Kidney tubule cell (primary cell): ENCODE results near the gene SLC1A7.

Source experiments
- DNase-seq: peaks from one replicate; pipeline ENCODE4 v3.0.0-alpha.2; 2018; ENCODE audit warnings: low spot score

Gene SLC1A7

GRCh38 chr1:53061123-53061858, 81.1 kb downstream of the SLC1A7 start:
- no peak for DNase-seq

DNA sequence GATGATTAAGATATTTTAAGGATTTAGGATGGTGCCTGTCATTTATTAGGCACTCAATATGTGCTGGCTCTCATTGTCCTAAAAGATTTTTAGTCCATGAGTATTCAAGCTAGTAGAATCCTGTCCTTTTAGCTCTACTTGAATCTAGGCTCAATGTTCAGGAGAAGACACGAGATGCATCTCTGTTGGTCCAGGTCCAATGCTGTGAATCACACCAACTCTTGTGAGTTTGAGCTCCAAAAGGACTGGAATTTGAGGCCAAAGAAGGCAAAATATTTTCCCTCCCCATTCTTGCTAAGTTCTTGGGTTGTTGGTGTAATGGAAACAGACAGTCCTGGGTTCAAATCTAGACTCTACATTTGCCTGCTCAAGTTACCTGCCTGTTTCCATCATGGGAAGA, 81.9 kb downstream of the SLC1A7 start:
- DNase-seq = no peak

DNA sequence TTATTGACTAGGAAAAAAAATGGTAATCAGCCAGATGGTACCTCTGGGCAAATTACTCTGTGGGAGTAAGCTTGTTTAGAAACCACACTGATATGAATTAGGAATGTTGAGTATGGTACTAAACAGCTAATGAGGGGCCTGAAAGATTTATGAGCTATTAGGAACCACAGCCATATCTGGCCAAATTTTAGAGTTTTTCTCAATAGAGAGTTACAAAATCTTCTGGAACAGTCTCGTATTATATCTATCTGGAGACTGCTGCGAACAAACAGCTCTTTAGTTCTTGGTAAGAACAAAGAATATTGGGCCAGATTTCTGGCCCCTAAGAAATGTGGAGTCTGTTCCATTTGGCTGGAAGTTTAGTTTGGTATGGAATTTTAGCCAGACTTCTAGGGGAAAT, 85.3 kb downstream of the SLC1A7 start:
- no peak for DNase-seq

- no peak for DNase-seq
These were observed 90.8 kb downstream of the SLC1A7 start for GRCh38 chr1:53051676-53052075.

DNA sequence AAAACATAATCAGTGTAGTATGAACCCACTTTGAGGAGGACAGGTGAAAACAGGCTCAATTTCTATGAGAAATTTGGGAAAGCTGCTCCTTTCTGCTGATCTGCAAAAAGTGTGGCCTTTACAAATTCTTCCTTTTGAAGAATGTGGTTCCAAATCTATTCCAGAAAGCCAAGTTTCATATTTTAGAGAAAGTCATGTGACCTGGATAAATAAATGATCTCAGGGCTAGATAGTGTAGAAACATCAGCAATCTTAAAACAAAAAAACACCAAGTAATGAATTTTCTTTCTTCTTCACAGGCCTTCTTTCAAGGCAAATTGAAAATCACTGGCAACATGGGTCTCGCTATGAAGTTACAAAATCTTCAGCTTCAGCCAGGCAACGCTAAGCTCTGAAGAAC, 92.1 kb downstream of the SLC1A7 start:
- DNase-seq = no peak

DNA sequence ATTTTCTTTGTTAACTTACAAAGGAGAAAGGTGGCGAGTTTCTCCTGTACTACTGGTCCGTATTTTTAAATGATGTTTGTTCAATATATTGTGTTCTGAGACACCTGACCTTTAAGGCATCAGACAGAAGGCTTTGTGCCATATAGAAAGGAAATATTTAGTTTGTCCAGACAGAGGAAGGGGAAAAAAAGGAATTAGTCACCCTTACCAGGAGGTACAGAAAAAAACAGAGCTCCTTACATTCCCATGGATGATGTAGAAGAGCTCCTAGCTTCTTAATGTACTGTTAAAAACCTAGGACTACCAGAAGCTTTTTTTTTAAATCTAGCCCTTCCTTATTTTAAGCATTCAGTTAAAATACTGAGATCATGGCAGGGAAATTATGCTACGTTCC, 92.9 kb downstream of the SLC1A7 start:
- DNase-seq = no peak

DNA sequence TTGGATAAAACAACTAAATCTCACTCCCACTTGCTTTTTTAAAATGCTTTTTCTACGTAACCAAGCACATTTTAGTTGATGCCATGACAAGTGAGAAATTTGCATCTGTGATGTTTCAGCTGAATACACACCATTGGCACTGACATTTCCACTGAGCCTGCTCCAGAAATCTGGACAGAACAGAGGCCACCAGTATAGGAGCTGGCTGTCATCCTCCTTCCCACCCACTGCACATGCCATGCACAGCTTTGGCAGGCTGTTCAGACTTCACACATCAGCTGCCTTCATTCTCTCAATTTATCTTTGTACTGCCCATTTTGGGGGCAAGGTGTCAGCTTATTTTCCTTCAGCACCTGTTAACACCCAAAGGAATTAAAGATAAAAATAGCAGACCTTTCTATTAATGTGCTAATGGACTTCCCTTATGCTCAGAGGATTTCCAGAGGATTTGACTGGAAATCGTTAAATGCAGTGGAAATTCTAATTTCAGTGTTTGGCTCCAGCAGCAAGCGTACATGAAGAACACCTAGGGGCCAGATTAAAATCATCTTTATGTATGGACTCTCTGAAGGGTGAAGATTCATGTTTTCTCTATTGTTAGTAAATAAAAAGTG, 93.4 kb downstream of the SLC1A7 start:
- DNase-seq = no peak

DNA sequence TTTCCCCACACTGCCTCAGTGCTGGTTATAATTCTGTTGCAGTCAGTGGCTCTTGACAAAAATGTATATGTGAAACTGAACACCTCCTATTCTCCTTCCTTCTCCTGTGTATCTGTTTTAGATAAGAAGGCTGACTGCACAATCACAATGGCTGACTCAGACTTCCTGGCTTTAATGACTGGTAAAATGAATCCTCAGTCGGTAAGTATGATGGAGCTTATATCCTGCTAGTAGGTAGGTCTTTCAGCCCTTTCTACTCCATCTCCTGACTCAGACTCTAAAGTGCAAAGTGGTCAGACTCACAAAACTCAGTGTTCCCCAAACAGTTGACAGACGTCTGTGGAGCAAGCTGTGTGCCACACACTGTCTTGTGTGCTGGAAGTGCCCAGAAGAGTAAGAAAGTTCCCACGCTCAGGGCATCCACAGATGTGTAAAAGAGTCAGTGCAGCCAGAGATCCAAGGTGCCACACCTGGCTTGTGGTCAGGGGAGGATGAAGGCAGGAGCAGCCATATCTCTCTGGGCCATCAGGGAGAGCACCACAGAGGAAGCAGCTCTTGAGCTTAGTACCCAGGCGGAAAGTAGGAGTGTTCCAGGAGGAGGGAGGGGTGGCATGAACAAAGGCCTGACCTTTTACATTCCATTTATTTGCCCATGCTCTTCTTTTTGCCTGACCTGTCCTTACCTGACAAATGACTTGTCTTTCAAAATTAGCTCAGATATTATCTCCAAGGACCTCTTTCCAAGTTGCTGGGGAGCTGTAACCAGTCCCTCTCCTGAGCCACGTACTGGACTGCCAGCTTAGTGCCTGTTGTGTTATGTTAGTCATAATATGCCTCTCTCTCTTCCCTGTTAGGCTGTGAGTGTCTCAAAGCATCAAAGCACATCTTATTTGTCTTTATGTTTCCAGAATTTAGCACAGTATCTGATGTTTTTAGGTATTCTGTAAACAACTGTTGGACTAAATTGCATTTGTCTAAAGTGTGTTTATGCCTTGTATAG, 94.4 kb downstream of the SLC1A7 start:
- DNase-seq = peak; percentile 89

DNA sequence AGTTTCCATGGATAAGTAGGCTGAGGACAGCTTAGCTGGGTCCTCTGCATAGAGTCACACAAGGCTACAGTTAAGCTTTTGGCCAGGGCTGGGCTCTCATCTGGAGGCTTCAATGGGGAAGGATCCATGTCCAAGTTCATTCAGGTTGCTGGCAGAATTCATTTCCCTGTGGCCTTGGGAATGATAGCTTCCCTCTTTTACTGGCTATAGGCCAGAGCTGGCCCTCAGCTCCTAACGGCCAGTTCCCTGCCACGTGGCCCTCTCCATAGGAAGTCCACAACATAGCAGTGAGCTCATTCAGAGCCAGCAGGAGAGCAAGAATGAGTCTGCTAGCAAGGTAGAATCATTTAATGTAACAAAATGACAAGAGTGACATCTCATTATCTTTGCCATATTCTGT, 95.5 kb downstream of the SLC1A7 start:
- DNase-seq = peak; percentile 58

DNA sequence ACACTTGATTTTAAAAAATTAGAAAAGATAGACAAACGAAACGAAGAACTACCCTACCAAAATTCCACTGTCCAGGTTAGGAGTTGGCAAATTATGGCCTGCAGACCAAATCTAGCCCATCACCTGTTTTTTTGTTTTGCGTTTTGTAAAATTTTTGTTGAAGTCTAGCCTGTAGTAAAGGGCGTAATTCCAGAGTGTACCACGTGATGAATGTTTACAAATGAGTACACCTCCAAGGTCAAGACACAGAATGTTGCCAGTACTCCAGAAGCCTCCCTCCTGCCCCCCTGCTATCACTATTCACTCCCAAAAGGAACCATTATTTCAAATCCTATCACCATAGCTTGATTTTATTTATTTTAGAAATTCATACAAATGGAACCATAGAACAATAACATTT, 97.5 kb downstream of the SLC1A7 start:
- no peak for DNase-seq

DNA sequence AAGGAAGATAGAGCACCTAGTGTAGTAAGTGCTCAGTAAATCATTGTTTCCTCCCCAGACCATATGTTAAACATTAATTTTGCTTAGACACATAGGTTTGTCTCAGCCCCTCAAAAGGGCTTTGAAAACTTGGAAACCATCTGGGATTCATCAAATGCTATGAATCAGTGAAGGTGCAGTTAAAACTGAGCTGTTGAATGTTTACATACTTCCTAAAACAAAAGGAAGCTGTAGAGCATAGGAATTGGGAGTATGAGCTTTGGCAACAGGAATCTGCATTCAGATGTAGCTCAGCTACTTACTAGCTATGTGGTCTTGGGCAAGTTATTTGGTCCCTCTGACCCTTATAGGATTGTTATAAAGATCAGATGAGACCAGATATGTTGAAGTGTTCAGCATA, 99.2 kb downstream of the SLC1A7 start:
- DNase-seq = peak; percentile 30

- DNase-seq = no peak
These were observed 103.9 kb downstream of the SLC1A7 start for GRCh38 chr1:53038566-53038965.
